ENCODE results near the gene UAP1L1.

Gene UAP1L1

DNA sequence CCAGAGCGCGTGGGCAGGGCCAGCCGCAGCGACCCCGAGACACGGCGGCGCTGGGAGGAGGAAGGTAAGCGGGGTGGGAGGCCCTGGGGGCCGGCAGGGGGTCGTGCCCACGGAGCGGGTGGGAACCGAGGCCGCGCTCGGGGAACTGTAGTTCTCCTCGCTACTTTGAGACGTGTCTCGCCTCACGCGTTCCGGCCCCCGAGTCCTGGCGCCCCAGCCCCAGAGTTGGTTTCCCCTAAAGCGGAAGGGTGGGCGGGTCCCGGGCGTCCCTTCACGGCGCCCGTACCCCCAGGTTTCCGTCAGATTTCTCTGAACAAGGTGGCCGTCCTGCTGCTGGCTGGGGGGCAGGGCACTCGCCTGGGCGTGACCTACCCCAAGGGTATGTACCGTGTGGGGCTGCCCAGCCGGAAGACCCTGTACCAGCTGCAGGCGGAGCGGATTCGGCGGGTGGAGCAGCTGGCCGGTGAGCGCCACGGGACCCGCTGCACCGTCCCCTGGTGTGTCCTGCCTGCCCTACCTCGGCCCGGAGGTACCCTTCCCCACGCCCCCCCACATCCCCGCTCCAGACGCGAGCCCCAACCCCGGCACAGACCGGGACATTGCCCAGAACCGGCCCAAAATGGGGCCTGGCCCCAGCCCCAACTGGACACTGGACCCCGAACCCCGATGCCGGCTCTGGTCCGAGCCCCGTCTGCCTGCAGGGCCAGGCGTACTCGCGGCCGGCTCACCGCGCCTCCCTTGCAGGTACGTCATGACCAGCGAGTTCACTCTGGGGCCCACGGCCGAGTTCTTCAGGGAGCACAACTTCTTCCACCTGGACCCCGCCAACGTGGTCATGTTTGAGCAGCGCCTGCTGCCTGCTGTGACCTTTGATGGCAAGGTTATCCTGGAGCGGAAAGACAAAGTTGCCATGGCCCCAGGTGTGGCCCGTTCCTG is 709 bp downstream of the UAP1L1 start:
- no peak for DNase-seq

- DNase-seq = no peak
These were observed 1.5 kb downstream of the UAP1L1 start for GRCh38 chr9:137078701-137079400.

DNA sequence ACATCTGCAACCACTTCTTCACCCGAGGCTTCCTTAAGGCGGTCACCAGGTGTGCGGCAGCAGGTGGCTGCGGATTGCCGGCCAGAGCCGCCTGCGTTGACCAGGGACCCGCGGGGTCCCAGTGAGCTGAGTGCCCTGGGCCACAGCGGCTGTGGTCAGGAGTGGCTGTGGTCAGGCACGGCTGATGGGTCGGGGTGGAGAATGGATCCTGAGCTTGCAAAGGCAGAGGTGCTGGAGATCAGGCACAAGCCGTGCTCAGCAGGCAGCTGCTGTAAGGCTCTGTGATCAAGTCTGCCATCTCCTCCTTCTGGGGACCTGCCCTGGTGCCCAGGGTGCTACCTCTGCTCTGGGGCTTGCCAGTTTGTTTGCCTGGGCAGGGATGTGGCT is 2.1 kb downstream of the UAP1L1 start:
- no peak for DNase-seq

- DNase-seq = no peak
These were observed 3.2 kb downstream of the UAP1L1 start for GRCh38 chr9:137080260-137081122.

DNA sequence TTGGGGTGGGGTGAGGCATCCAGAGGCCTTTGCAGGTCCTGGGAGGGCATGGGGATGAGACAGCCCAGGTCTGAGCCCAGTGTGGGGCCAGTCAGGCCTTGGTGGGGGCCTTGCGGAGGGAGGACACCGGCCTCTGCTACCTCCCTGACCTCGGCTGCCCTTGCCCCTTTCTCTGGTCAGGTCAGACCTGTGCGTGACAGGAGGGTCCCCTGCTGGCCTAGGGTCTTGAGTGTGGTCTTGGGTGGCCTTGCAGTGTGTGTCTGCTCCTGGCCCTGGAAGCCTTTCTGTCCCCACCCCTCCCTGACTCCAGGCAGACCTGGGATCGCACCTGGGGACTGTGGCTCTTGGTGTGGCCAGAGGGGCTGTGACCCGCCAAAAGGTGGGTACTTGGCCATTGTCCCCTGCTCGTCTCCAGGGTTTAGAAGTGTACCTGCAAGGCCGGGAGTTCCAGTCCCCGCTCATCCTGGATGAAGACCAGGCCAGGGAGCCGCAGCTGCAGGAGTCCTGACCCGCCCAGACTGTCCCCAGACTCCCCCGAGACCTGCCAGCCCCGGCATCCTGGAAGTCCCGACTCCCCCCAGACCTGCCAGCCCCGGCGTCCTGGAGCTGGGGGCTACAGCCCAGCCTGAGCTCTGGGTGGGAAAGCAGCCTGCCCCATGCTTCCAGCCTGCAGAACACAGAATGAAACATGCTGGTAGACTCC is 5.1 kb downstream of the UAP1L1 start:
- no peak for DNase-seq

GRCh38 chr9:137082925-137083290 is 5.6 kb downstream of the UAP1L1 start:
- no peak for DNase-seq

DNA sequence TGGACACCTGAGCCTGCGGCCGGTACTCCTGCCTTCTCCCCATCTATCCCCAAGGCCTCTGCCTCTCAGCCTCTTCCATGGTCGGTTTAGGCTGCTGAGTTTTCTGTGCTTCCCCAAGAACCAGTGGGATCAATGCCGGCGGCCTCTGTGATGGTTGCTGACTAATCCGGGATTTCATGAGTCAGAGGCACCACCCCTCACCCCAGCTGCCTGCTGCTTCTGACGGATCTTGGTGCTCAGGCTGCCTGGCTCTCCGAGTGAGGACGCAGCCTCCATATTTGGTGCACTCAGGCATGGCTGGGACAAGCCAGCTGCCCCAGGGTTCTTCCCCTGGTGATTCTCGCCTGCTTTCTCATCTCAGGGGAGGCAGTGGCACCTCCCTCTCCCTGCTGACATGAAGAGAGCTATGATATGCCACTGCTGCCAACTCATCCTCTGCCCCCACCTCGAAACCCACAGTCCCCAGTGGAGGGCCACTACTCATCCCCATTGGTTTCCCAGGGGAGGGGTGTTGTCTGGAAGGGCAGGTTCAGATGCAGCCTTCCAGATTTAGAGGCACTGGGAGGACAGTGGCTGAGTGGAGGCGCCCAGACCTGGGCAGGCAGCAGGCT is 6.2 kb downstream of the UAP1L1 start:
- peak; percentile 21 for DNase-seq

GRCh38 chr9:137084526-137084925 is 7.2 kb downstream of the UAP1L1 start:
- DNase-seq = no peak

DNA sequence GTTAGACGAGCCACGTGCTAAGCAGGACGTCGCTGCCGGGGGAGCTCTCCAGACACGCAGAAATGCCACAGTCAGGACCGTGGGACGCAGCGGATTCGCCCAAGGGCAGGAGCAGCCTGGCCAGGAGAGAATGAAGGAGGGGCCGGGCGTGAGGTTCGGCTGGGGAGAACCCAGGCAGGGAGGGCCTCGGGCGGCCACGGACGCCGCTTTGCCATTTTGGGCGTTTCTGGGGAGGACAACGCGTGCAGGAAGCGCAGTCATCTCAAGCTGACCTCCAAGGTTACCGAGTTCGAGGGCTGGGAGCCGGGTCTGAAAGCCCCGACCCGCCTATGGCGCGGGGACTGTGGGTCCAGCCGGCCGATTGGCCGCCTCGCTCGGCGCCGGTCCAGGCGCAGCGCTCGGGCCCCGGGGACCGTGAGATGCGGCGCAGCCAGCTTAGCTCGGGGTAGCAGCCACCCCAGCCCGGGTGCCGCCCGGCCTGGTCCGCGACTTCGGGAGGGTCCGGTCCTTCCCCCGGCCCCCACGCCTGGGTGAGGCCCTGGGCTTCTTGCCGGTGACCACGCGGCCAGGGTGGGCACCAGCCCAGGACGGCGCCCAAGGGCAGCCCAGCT is 8.7 kb downstream of the UAP1L1 start:
- peak; percentile 30 for DNase-seq

DNA sequence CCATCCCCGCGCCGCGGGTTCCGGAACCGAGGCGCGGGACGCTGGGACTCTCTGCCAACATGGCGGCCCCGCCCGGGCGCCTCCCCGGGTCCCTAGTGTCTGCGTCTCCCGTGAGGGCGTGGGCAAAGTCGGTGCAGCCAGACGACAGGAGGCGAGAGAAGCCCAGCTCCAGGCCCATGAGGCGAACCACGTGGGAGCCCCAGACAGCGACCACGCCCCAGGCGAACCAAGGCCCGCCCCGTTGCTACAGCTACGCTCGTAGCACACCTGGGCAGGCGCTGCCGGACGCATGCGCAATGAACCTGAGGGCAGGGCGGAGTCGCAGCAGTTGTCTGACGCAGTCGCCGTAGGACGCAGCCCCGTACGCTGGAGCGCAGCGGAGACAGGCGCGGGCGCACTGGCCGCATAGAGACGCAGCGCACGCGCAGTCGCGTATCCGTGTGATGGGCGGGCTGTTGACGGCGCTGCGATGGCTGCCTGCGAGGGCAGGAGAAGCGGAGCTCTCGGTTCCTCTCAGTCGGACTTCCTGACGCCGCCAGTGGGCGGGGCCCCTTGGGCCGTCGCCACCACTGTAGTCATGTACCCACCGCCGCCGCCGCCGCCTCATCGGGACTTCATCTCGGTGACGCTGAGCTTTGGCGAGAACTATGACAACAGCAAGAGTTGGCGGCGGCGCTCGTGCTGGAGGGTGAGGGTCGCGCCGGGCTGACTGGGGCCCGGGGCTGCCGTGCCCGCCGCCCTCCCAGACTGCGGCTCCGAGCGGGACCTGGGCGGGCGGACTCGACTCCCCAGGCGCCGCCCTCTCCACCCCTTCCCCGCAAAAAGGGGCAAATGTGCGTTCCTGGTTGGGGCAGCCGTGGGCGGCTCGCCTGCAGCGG is 9.5 kb downstream of the UAP1L1 start, which contains the start of gene MAN1B1:
Gene MAN1B1 (plus strand): TSS at position 455 of the 878 bp plus-strand sequence. CDS start 15 bp downstream, at position 470.
- peak; percentile 100 for DNase-seq

GRCh38 chr9:137087409-137087925 is 10.2 kb downstream of the UAP1L1 start:
- DNase-seq = no peak

DNA sequence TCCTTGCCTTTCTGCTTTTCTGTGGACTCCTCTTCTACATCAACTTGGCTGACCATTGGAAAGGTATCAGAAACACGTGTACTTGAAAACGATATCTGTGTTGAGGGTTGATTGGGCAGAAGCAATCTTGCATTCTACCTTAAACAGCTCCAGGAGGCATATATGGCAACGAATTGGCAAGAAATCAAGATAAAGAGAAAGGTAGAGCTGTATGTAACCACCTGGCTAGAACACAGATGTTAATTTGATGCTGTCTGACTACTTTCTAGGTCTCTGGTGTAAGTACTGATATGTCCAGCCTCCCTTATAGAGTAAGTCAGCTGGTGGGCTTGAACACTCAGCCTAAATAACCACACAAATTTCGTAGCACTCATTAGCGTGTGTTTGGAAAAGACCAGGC is 10.8 kb downstream of the UAP1L1 start:
- no peak for DNase-seq

GRCh38 chr9:137089232-137089947 is 12.1 kb downstream of the UAP1L1 start:
- no peak for DNase-seq

DNA sequence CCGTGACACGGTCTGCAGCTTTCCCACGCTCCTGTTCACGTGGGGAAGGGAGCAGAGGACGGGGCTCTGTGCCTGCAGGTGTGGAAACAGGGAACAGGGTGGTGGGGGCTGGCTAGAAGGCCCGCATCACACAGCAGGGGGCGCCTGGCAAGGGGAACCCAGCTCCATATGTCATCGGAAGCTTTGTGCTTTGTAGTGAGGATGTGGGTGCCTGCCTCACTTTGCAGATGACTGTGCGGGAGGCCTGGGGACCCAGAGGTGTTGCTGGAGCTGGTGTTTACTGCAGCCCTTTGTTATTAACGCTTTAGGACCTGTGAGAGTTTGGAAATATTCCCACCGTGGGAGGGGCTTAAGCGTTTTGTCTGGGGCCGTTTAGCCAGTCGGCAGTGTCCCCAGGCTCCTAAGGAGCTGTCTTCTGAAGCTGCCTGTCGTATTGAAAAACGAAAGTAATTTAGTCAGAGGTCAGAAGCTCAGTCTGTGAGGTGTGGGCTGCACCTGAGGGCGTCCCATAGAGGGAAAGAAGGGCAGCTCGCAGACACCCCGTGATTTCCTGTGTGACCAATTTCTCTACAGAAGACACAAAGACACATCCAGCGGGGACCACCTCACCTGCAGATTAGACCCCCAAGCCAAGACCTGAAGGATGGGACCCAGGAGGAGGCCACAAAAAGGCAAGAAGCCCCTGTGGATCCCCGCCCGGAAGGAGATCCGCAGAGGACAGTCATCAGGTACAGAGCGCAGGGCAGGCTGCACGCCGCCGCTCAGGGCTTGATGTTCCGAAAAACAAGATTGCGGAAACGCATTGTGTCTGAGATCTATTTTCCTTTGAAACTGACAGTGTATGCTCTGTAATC is 18.6 kb downstream of the UAP1L1 start:
- peak; percentile 88 for DNase-seq

- DNase-seq = no peak
These were observed 19.6 kb downstream of the UAP1L1 start for GRCh38 chr9:137096785-137097546.

DNA sequence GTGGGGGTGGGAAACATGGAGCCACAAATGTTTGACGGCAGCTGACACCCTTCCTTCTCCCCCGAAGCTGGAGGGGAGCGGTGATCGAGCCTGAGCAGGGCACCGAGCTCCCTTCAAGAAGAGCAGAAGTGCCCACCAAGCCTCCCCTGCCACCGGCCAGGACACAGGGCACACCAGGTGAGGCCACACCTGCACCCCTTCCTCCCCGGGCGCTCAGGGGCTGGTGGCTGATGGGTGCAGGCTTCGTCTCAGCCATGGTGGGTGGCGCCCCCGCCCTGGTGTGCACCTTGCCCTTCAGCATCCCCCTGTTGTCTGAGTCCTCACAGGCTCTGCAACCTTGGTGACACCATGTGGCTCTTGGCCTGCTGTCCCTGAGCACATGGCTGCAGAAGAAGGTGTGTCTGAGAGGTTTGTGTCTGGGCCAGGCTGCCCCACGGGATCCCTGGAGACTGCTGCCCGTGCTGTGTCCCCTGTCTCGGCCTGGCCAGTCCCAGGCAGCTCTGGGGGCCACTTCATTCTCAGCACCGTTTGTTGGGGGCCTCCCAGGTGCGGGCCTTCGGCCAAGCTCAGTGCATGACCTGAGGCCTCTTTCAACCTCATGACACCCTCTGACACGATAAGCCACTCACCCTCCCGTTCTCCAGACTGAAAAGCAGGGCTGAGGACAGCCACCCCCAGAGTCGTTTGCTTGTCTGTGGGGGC is 20.6 kb downstream of the UAP1L1 start:
- DNase-seq = no peak

DNA sequence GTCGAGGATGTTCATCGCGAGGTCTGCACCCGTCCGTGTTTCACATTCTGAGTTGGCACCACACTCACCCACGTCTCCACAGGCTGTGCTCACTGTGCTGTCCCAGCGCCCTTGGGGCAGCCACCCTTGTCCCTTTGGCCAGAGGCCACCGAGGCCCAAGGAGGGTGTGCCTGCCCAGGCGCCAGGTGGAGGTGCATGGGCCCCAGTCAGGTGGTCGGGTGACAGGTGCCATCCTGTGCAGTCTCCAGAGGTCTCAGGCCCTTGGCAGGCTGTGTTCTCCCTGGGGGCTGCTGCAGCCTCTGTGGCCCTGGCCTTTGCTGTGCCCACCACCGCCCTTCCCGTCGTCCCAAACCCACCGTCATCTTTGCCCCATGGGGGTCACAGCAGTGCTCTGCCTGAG is 21.9 kb downstream of the UAP1L1 start:
- DNase-seq = no peak

Data from stimulated activated CD4-positive, alpha-beta T cell treated with anti-CD3 and anti-CD28 coated beads, Interleukin-4, amount 100 ng/mL, for 24 hours (primary cell).